Transverse colon (tissue), 4 donors: ENCODE results near the gene TUSC2. TPM values are rescaled to one million over a fixed set of nuclear protein-coding genes. Genes with fewer than 3 reads are reported as not detected.
A peak's percentile ranks its signal among the peaks of the same experiment; 100 is the strongest.

Source experiments
- DNase-seq: peaks from one replicate; pipeline ENCODE4 v3.0.0-alpha.2; 2019
- H3K27ac ChIP-seq, 4 donors: fragments of 200-600 bp; sonication (generic); 2 replicates each; pipeline ENCODE4 v1.5.1; 2016 to 2018; ENCODE audit warnings: inconsistent platforms in 4 of 4
- H3K27me3 ChIP-seq: fragments of 200-600 bp; sonication (generic); 2 replicates; pipeline ENCODE4 v1.5.1; 2017; ENCODE audit warnings: inconsistent platforms
- H3K36me3 ChIP-seq, 4 donors: fragments of 200-600 bp; sonication (generic); 2 replicates each; pipeline ENCODE4 v1.5.1; 2017 to 2019; ENCODE audit warnings: inconsistent platforms in 4 of 4
- H3K4me1 ChIP-seq, 4 donors: fragments of 200-600 bp; sonication (generic); 2 replicates each; pipeline ENCODE4 v1.5.1; 2017 to 2020; ENCODE audit warnings: inconsistent platforms in 4 of 4
- H3K4me3 ChIP-seq, 4 donors: fragments of 200-600 bp; sonication (generic); 1 replicate in 1 of 4; 2 replicates in 3 of 4; pipeline versions ENCODE4 v1.5.1 to v1.6.1; 2017 to 2019; ENCODE audit warnings: inconsistent platforms in 4 of 4
- H3K9me3 ChIP-seq, 2 donors: fragments of 200-600 bp; sonication (generic); 2 replicates each; pipeline ENCODE4 v1.5.1; 2017 to 2019; ENCODE audit warnings: inconsistent platforms in 2 of 2
- EP300 ChIP-seq: sonication (generic); formaldehyde crosslinking; IDR thresholded peaks from one replicate; pipeline ENCODE4 v1.6.1; 2017; ENCODE audit warnings: antibody characterized with exemption, low read depth
- POLR2A ChIP-seq: fragments of 450-650 bp; IDR thresholded peaks from one replicate; pipeline ENCODE4 v1.6.1; 2016; ENCODE audit warnings: antibody characterized with exemption, mild to moderate bottlenecking, moderate library complexity
- POLR2AphosphoS5 ChIP-seq, 3 donors: sonication (generic); formaldehyde crosslinking; IDR thresholded peaks; one replicate each; pipeline ENCODE4 v1.6.1; 2016; ENCODE audit warnings: antibody characterized with exemption in 3 of 3
- WGBS, 2 donors: methylation state at CpG; one replicate each; pipeline ENCODE4 v1.1.5; 2018; ENCODE audit warnings: low coverage in 1 of 2; 5-methylcytosine and 5-hydroxymethylcytosine counted together
- in situ Hi-C, 4 donors: fragments of 200-750 bp; cut with MboI; loops; one replicate each; pipeline versions ENCODE4 v1.15.0 to v1.15.1; 2017; ENCODE audit warnings: low sequenced_read_pairs in 3 of 4, low pct_ligation_motif_present in 1 of 4, low pct_unique_long_range_greater_than_20kb in 1 of 4
- intact Hi-C: fragments of 100-400 bp; cut with DNase I; formaldehyde crosslinking; loops from one replicate; pipeline ENCODE4 v1.15.1; 2023; ENCODE audit warnings: low total_unique reads
- total RNA-seq, 4 donors: library from RNA; depleted of rRNA; stranded (reverse); fragments of >200 nt; gene quantifications; one replicate each; pipeline ENCODE4 v1.1.0, GENCODE V29; 2016
- TF ChIP-seq, protein P1 (sequence below), 5 experiments: fragments of 200-600 bp in 3 of 5; fragments of 450-650 bp in 2 of 5; sonication (generic) in 3 of 5; IDR thresholded peaks; 1 replicate in 2 of 5; 2 replicates in 3 of 5; pipeline ENCODE4 v1.5.1; 2016 to 2017; ENCODE audit warnings: antibody characterized with exemption in 5 of 5, inconsistent platforms in 3 of 5, mild to moderate bottlenecking in 2 of 5, moderate library complexity in 1 of 5

Gene TUSC2
- total RNA-seq, 4 donors from 2014 or later = 7.9 to 39.6 (median 28.0) TPM

DNA sequence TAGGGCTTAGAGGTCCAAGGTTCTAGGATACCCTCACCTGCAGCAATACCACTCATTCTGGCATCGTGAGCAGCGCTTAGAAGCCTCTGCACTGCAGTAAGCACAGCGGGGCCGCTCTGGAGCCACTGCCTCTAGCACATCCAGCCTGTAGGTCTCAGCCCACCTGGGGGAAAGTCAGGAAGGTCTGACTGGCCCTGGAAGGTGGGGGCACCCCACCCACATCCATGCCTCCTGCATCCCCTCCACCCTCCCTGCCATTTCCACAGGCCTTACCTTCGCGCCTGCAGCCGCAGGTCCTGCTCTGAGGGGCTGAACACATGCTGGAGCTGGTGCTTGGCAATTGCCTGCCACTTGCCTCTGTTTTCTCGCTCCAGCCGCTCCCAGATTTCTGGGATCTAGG lies 13.5 kb upstream of the TUSC2 start:
- in situ Hi-C loops = loop anchor here in 1 of 4 donors (10.0 kb wide), 1 partner anchor 193 kb away; no protein-coding TSS in a partner anchor

DNA sequence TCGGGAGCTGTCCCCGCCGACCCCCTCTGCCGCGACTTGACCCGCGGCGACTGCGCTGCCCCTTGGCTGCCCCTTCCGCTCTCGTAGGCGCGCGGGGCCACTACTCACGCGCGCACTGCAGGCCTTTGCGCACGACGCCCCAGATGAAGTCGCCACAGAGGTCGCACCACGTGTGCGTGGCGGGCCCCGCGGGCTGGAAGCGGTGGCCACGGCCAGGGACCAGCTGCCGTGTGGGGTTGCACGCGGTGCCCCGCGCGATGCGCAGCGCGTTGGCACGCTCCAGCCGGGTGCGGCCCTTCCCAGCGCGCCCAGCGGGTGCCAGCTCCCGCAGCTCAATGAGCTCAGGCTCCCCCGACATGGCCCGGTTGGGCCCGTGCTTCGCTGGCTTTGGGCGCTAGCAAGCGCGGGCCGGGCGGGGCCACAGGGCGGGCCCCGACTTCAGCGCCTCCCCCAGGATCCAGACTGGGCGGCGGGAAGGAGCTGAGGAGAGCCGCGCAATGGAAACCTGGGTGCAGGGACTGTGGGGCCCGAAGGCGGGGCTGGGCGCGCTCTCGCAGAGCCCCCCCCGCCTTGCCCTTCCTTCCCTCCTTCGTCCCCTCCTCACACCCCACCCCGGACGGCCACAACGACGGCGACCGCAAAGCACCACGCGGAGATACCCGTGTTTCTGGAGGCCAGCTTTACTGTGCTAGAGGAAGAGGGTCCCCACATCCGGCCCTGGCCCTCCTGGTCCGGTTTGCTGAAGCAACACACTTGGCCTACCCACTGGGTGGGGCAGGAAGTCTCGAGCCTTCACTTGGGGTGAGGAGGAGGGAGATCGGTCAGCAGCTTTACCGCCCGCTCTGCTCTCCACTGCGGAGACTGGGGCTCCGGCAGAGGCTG lies 12.7 kb upstream of the TUSC2 start, which contains the start of gene RASSF1:
TSS of gene RASSF1 (minus strand) at position 389 of the 882 bp plus-strand sequence. CDS start at position 358, 31 bp downstream.
- peak; percentile 80 for DNase-seq
- peak within 1 kb of the TSS; percentile 93 to 99 (median 98) for H3K27ac ChIP-seq
- H3K9me3 ChIP-seq = no peaks in the 10 kb centered on the region
- H3K4me3 ChIP-seq = peak within 1 kb of the TSS; percentile 35 to 62 (median 44)
- intact Hi-C loops (loop anchor here (10.0 kb wide), 1 partner anchor 204 kb away; no protein-coding TSS in a partner anchor), in situ Hi-C loops (loop anchor here in 1 of 4 donors (10.0 kb wide), 1 partner anchor 194 kb away; no protein-coding TSS in a partner anchor)
- no peaks in the 10 kb centered on the region for H3K36me3 ChIP-seq
- WGBS, 2 donors = 7% methylated on average over 63 of the region's 85 CpGs; no CpG with 5 or more reads in 1 of the 2 donors
- H3K4me1 ChIP-seq = peaks cover 18 to 55% (median 42%) of the 10 kb centered on the region in 4 donors
- H3K27me3 ChIP-seq = no peaks in the 10 kb centered on the region
- TF ChIP-seq POLR2A (peak; percentile 51), EP300 (no peak), POLR2AphosphoS5 (IDR thresholded peaks at IDR 0.05) (peak; percentile 29 to 53 (median 36))
- TF ChIP-seq, protein P1, sequence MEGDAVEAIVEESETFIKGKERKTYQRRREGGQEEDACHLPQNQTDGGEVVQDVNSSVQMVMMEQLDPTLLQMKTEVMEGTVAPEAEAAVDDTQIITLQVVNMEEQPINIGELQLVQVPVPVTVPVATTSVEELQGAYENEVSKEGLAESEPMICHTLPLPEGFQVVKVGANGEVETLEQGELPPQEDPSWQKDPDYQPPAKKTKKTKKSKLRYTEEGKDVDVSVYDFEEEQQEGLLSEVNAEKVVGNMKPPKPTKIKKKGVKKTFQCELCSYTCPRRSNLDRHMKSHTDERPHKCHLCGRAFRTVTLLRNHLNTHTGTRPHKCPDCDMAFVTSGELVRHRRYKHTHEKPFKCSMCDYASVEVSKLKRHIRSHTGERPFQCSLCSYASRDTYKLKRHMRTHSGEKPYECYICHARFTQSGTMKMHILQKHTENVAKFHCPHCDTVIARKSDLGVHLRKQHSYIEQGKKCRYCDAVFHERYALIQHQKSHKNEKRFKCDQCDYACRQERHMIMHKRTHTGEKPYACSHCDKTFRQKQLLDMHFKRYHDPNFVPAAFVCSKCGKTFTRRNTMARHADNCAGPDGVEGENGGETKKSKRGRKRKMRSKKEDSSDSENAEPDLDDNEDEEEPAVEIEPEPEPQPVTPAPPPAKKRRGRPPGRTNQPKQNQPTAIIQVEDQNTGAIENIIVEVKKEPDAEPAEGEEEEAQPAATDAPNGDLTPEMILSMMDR (IDR thresholded peaks at IDR 0.05) = no peak

More for the DNA sequence above, 13.5 kb upstream of the TUSC2 start:
- Histone ChIP-seq H3K9me3 (no peaks in the 10 kb centered on the region), H3K4me1 (peaks cover 12 to 53% (median 39%) of the 10 kb centered on the region in 4 donors), H3K27me3 (no peaks in the 10 kb centered on the region), H3K36me3 (no peaks in the 10 kb centered on the region), H3K27ac (peak overlapping the region; percentile 93 to 99 (median 98)), H3K4me3 (peak overlapping the region in 2 of 4 donors; percentile 51 to 62)
- no peak for DNase-seq
- TF ChIP-seq POLR2AphosphoS5 (IDR thresholded peaks at IDR 0.05) (no peak), POLR2A (no peak), EP300 (no peak)
- TF ChIP-seq, protein P1 (IDR thresholded peaks at IDR 0.05) = no peak
- intact Hi-C loops = loop anchor here (10.0 kb wide), 1 partner anchor 203 kb away; no protein-coding TSS in a partner anchor
- 99% methylated on average over 9 of the region's 9 CpGs; no CpG with 5 or more reads in 1 of the 2 donors for WGBS, 2 donors

DNA sequence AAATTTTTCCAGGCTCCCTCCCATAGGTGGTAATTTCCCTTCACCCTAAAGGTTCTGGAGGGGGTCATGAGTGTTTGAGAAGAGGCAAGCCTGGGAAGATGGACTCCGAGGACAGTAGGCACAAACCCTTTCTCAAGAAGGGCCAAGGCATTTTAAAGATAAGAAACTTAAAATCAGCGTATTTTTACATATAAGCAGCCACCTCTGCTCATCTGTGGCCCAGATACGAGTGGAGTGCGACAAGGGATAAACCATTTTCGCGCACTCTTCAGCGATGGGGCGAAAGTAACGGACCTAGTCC lies 12.1 kb upstream of the TUSC2 start:
- WGBS, 2 donors = 34 to 39% methylated on average over 2 to 9 of the region's 9 CpGs
- peaks cover 18 to 55% (median 42%) of the 10 kb centered on the region in 4 donors for H3K4me1 ChIP-seq
- H3K27me3 ChIP-seq = no peaks in the 10 kb centered on the region
- in situ Hi-C loops (loop anchor here in 1 of 4 donors (10.0 kb wide), 1 partner anchor 195 kb away; no protein-coding TSS in a partner anchor), intact Hi-C loops (loop anchor here (10.0 kb wide), 1 partner anchor 205 kb away; no protein-coding TSS in a partner anchor)
- no peak for DNase-seq
- H3K4me3 ChIP-seq = peak overlapping the region; percentile 35 to 62 (median 44)
- no peaks in the 10 kb centered on the region for H3K36me3 ChIP-seq
- H3K9me3 ChIP-seq = no peaks in the 10 kb centered on the region
- TF ChIP-seq EP300 = no peak
- TF ChIP-seq POLR2A = no peak
- TF ChIP-seq POLR2AphosphoS5 (IDR thresholded peaks at IDR 0.05) = no peak
- TF ChIP-seq, protein P1 (IDR thresholded peaks at IDR 0.05) = no peak
- peak overlapping the region; percentile 93 to 99 (median 98) for H3K27ac ChIP-seq
